GM12878 (cell line): ENCODE results near the gene SSH2. TPM values are rescaled to one million over a fixed set of nuclear protein-coding genes. Genes with fewer than 3 reads are reported as not detected.

Source experiments
- ATAC-seq: fragments of 200-7000 bp; cut with Tn5 transposase; 3 replicates; pipeline ENCODE4 v1.9.1; 2020; ENCODE audit warnings: mild to moderate bottlenecking, moderate library complexity
- BruUV-seq: library from RNA; stranded (reverse); fragments of 400-500 nt; replicated peaks from 2 replicates; lab custom pipeline; 2021; lab: Mats Ljungman, UMichigan
- CTCF ChIA-PET: fragments of 300-600 bp; sonication (Branson Sonifier 250); formaldehyde crosslinking; extraction: SDS; loops from one replicate; lab custom pipeline; 2021; ENCODE audit warnings: inconsistent platforms; lab: Yijun Ruan, JAX
- POLR2A ChIA-PET: fragments of 350-600 bp; formaldehyde crosslinking; extraction: SDS; loops from one replicate; lab custom pipeline; 2021; ENCODE audit warnings: inconsistent platforms; lab: Charles Lee
- RAD21 ChIA-PET: fragments of 300-600 bp; sonication (Branson Sonifier 250); formaldehyde crosslinking; loops from one replicate; lab custom pipeline; 2023; ENCODE audit warnings: antibody characterized with exemption; ENCODE audit not compliant: unreplicated experiment; lab: Charles Lee
- SMC1A ChIA-PET: fragments of 300-600 bp; sonication (Branson Sonifier 250); formaldehyde crosslinking; loops from one replicate; lab custom pipeline; 2023; ENCODE audit not compliant: unreplicated experiment, uncharacterized antibody; lab: Charles Lee
- DNase-seq: peaks from one replicate; pipeline ENCODE4 v3.0.0-alpha.2; 2011; ENCODE audit warnings: low read depth, low spot score
- FAIRE-seq: peaks from 3 replicates; lab custom pipeline; 2011; peaks lifted over from hg19 to GRCh38; lab: Jason Lieb, UNC
- H2AFZ ChIP-seq: 2 replicates; pipeline ENCODE4 v1.6.0; 2011; ENCODE audit warnings: low read depth, low read length, control low read depth; ENCODE audit not compliant: control insufficient read depth
- H3K27ac ChIP-seq: 2 replicates; pipeline ENCODE4 v1.5.1; 2011; ENCODE audit warnings: control low read depth; ENCODE audit not compliant: control insufficient read depth, insufficient read depth
- H3K27me3 ChIP-seq, 2 experiments: replicated peaks in 1 of 2; 2 replicates each; pipeline versions ENCODE4 v1.6.0 to v1.6.1; 2011; ENCODE audit warnings: low read length in 1 of 2; ENCODE audit not compliant: control insufficient read depth in 2 of 2, insufficient read depth in 2 of 2
- H3K36me3 ChIP-seq, 2 experiments: 2 replicates each; pipeline ENCODE4 v1.5.1; 2011; ENCODE audit warnings: low read length in 1 of 2; ENCODE audit not compliant: control insufficient read depth in 2 of 2, insufficient read depth in 2 of 2
- H3K4me1 ChIP-seq: 2 replicates; pipeline ENCODE4 v1.6.1; 2011; ENCODE audit warnings: mild to moderate bottlenecking, low read length, moderate library complexity, mixed read lengths; ENCODE audit not compliant: control insufficient read depth, insufficient read depth
- H3K4me2 ChIP-seq: 2 replicates; pipeline ENCODE4 v1.6.0; 2011; ENCODE audit warnings: control low read depth; ENCODE audit not compliant: control insufficient read depth, insufficient read depth
- H3K4me3 ChIP-seq: fragments of 200-600 bp; sonication (generic); 2 replicates; pipeline ENCODE4 v1.5.1; 2016
- H3K79me2 ChIP-seq: 2 replicates; pipeline ENCODE4 v1.6.0; 2011; ENCODE audit warnings: low read length; ENCODE audit not compliant: control insufficient read depth, insufficient read depth
- H3K9ac ChIP-seq: 2 replicates; pipeline ENCODE4 v1.8.0; 2011; ENCODE audit warnings: low read length, control low read depth, mixed read lengths; ENCODE audit not compliant: control insufficient read depth, insufficient read depth
- H3K9me3 ChIP-seq: replicated peaks from 3 replicates; pipeline ENCODE4 v1.5.1; 2011; ENCODE audit warnings: mild to moderate bottlenecking, low read length; ENCODE audit not compliant: control insufficient read depth, insufficient read depth
- H4K20me1 ChIP-seq: 2 replicates; pipeline ENCODE4 v1.6.0; 2011; ENCODE audit not compliant: control insufficient read depth, insufficient read depth
- CEBPZ ChIP-seq: fragments of 150-350 bp; IDR thresholded peaks from 2 replicates; pipeline ENCODE4 v1.6.1; 2016; ENCODE audit warnings: low read depth, low read length
- CHD4 ChIP-seq: fragments of 200-600 bp; sonication (generic); IDR thresholded peaks from 2 replicates; pipeline ENCODE4 v1.6.1; 2016; ENCODE audit warnings: mild to moderate bottlenecking
- DPF2 ChIP-seq: fragments of 450-650 bp; IDR thresholded peaks from 2 replicates; pipeline ENCODE4 v1.6.1; 2017; ENCODE audit warnings: mild to moderate bottlenecking
- GATAD2B ChIP-seq: fragments of 450-650 bp; conservative IDR thresholded peaks from 2 replicates; pipeline ENCODE4 v1.6.1; 2017; ENCODE audit warnings: low read depth, mild to moderate bottlenecking, moderate library complexity
- LARP7 ChIP-seq: fragments of 450-650 bp; IDR thresholded peaks from 2 replicates; pipeline ENCODE4 v1.6.1; 2017; ENCODE audit warnings: mild to moderate bottlenecking
- MTA2 ChIP-seq: fragments of 450-650 bp; IDR thresholded peaks from 2 replicates; pipeline ENCODE4 v1.6.1; 2016; ENCODE audit warnings: low read depth, mild to moderate bottlenecking, moderate library complexity
- NR2C2 ChIP-seq: IDR thresholded peaks from 2 replicates; pipeline ENCODE4 v1.6.1; 2011; ENCODE audit warnings: borderline replicate concordance, low read depth; ENCODE audit not compliant: control insufficient read depth, insufficient read length
- PBX3 ChIP-seq: IDR thresholded peaks from 2 replicates; pipeline ENCODE4 v1.6.1; 2011; ENCODE audit warnings: mild to moderate bottlenecking, low read depth, low read length, moderate library complexity; ENCODE audit not compliant: insufficient replicate concordance
- PRDM15 ChIP-seq: fragments of 450-650 bp; formaldehyde crosslinking; IDR thresholded peaks from 2 replicates; pipeline ENCODE4 v1.4.0; 2020; ENCODE audit warnings: mild to moderate bottlenecking, moderate library complexity
- RBBP5 ChIP-seq: fragments of 200-600 bp; sonication (generic); conservative IDR thresholded peaks from 2 replicates; pipeline ENCODE4 v1.6.1; 2016
- RELB ChIP-seq: fragments of 450-650 bp; IDR thresholded peaks from 2 replicates; pipeline ENCODE4 v1.6.1; 2017; ENCODE audit warnings: low read depth, mild to moderate bottlenecking, moderate library complexity
- SKIL ChIP-seq: fragments of 450-650 bp; IDR thresholded peaks from 2 replicates; pipeline ENCODE4 v1.6.1; 2017; ENCODE audit warnings: mild to moderate bottlenecking, low read depth, inconsistent platforms; ENCODE audit not compliant: poor library complexity, severe bottlenecking
- WGBS: methylation state at CpG from one replicate; pipeline ENCODE4 v1.1.6; 2016; ENCODE audit warnings: low lambda C conversion rate; ENCODE audit not compliant: insufficient replicate concordance, insufficient coverage; ENCODE audit errors: missing lambda C conversion rate; 5-methylcytosine and 5-hydroxymethylcytosine counted together
- in situ Hi-C: fragments of 300-500 bp; cut with MboI; formaldehyde crosslinking; loops from 9 replicates; pipeline ENCODE4 v1.14.3; 2018; ENCODE audit warnings: mixed read lengths
- intact Hi-C: fragments of 100-400 bp; cut with micrococcal nuclease; formaldehyde crosslinking; loops from one replicate; pipeline ENCODE4 v1.14.2; 2022; ENCODE audit not compliant: unreplicated experiment
- polyA plus RNA-seq, 11 experiments: library from polyadenylated mRNA; depleted of rRNA in 4 of 11; unstranded in 6 of 11; stranded (reverse) in 5 of 11; fragments of >200 nt; fragmentation: Nextera tagmentation in 4 of 11; fragmentation: Illumina TruSeq in 1 of 11; extraction: Ambion mirVana in 4 of 11; extraction: Trizol in 1 of 11; gene quantifications; 1 replicate in 1 of 11; 2 replicates in 10 of 11; pipeline versions ENCODE4 v1.2.1 to v1.2.3, GENCODE V29; 2011 to 2016; ENCODE audit warnings: inconsistent platforms in 2 of 11, missing spikeins in 2 of 11, low read depth in 1 of 11
- total RNA-seq, 4 experiments: library from RNA; depleted of rRNA in 3 of 4; stranded (reverse); fragments of >200 nt in 3 of 4; fragmentation: Illumina TruSeq in 1 of 4; extraction: Trizol in 1 of 4; gene quantifications; 2 replicates each; pipeline versions ENCODE4 v1.2.1 to v1.2.3, GENCODE V29; 2013 to 2021

The SSH2 gene
- total and polyA plus RNA-seq, 10 of the 15 experiments (the other 5 are each of a cell fraction or from before 2014, with no cell fraction given): 9.3 to 65.9 (median 34.0) TPM

- Histone ChIP-seq H2AFZ (no peak overlapping the region), H3K27me3 (no peaks in the 10 kb centered on the region), H3K36me3 (peaks cover 8 to 10% of the 10 kb centered on the region in 2 experiments; a peak in 3 of 4 replicates), H3K9me3 (no peaks in the 10 kb centered on the region), H3K79me2 (peaks cover 18% of the 10 kb centered on the region), H3K4me3 (no peak overlapping the region), H3K27ac (no peak overlapping the region), H3K9ac (no peak overlapping the region), H3K4me1 (peaks cover 24% of the 10 kb centered on the region), H3K4me2 (no peak overlapping the region), H4K20me1 (no peaks in the 10 kb centered on the region)
- intact Hi-C loops (loop anchor here (5.0 kb wide), 1 partner anchor 440 kb away; no protein-coding TSS in a partner anchor), in situ Hi-C loops (no loop called here)
- DNase-seq (no peak), FAIRE-seq (no peak), ATAC-seq (no peak)
- POLR2A ChIA-PET: no interaction called here
- SMC1A ChIA-PET: interaction anchor here (2.2 kb wide), 1 partner anchor 35 kb away, joined by 8 read pairs; no protein-coding TSS in a partner anchor
- 93% methylated on average over 13 of the region's 13 CpGs for WGBS
- BruUV-seq: no TSS peak
- CTCF ChIA-PET: interaction anchor here (2.6 to 6.7 kb wide), 3 partner anchors 9 to 35 kb away, joined by 28 to 82 read pairs (median 72); partner anchors contain the start of gene ANKRD13B
- RAD21 ChIA-PET: no interaction called here
- TF ChIP-seq SKIL: no peak
- TF ChIP-seq PBX3: no peak
- TF ChIP-seq RBBP5: no peak
- no peak for TF ChIP-seq LARP7
- TF ChIP-seq MTA2: no peak
- TF ChIP-seq DPF2: no peak
- no peak for TF ChIP-seq RELB
- TF ChIP-seq PRDM15 (CRISPR knock-in tag): no peak
- no peak for TF ChIP-seq CHD4
- no peak for TF ChIP-seq GATAD2B
- TF ChIP-seq CEBPZ: no peak
- no peak for TF ChIP-seq NR2C2
These were observed 347.3 kb downstream of the SSH2 start for GRCh38 chr17:29582772-29583171.
